Activated T-cell treated with anti-CD3 and anti-CD28 coated beads, Interleukin-2, amount 50 U/mL, for 1 hour (primary cell): Measurements from ENCODE around the gene INPP5B.
"Not testable (repeated sequence)": the region's sequence is repeated elsewhere in the genome, so short reads cannot be mapped to it uniquely, and the experiment has no call there.

Source experiments
- DNase-seq: peaks from one replicate; pipeline ENCODE4 v3.0.0-alpha.2; 2020

The INPP5B gene

DNA sequence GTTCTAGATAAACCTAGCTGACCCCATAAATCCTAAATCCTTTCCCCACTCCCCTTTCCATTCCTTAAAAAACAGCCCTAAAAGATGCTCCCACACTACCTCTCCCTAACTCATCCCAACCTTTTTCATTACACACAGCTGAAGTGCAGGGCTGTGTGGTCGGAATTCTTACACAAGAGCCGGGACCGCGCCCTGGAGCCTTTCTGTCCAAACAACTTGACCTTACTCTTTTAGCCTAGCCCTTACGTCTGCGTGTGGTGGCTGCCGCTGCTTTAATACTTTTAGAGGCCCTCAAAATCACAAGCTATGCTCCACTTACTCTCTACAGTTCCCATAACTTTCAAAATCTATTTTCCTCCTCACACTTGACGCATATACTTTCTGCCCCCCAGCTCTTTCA, 36.0 kb downstream of the INPP5B start:
- DNase-seq = not testable (repeated sequence)

- DNase-seq = not testable (repeated sequence)
Measured at GRCh38 chr1:37908531-37908930, 38.3 kb downstream of the INPP5B start.

- DNase-seq = not testable (repeated sequence)
Measured at GRCh38 chr1:37907416-37908125, 39.3 kb downstream of the INPP5B start.

DNA sequence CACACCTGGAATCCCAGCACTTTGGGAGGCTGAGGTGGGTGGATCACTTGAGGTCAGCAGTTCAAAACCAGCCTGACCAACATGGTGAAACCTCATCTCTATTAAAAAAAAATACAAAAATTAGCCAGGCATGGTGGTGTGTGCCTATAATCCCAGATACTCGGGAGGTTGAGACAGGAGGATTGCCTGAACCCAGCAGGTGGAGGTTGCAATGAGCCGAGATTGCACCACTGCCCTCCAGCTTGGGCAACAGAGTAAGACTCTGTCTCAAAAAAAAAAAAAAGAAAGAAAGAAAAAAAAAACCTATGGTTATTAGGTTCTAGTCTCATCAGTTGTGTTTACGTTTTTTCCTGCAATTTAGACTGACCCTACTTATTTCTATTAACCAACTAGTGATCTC, 40.3 kb downstream of the INPP5B start:
- not testable (repeated sequence) for DNase-seq

GRCh38 chr1:37905727-37906126, 41.1 kb downstream of the INPP5B start:
- no peak for DNase-seq

- not testable (repeated sequence) for DNase-seq
Measured at GRCh38 chr1:37903921-37904320, 42.9 kb downstream of the INPP5B start.

DNA sequence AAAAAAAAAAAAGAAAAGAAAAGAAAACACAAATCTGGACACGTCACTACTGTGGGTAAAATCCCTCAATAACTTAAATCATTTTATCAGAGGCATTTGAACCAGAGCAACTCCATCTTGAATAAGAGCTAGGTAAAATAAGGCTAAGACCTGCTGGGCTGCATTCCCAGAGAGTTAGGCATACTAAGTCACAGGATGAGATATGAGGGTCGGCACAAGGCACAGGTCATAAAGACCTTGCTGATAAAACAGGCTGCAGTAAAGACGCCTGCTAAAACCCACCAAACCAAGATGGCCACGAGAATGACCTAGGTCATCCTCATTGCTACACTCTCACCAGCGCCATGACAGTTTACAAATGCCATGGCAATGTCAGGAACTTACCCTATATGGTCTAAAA, 43.9 kb downstream of the INPP5B start:
- DNase-seq = no peak

DNA sequence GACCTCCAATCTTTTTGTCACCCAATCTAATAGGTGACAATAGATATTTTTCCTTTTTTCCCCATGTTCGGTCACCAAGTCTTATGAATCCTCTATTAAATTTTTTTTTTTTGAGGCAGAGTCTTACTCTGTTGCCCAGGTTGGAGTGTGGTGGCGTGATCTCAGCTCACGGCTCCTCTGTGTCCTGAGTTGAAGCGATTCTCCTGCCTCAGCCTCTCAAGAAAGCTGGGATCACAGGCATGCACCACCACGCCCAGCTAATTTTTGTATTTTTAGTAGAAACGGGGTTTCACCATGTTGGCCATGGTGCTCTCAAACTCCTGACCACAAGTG, 45.0 kb downstream of the INPP5B start:
- DNase-seq = no peak

DNA sequence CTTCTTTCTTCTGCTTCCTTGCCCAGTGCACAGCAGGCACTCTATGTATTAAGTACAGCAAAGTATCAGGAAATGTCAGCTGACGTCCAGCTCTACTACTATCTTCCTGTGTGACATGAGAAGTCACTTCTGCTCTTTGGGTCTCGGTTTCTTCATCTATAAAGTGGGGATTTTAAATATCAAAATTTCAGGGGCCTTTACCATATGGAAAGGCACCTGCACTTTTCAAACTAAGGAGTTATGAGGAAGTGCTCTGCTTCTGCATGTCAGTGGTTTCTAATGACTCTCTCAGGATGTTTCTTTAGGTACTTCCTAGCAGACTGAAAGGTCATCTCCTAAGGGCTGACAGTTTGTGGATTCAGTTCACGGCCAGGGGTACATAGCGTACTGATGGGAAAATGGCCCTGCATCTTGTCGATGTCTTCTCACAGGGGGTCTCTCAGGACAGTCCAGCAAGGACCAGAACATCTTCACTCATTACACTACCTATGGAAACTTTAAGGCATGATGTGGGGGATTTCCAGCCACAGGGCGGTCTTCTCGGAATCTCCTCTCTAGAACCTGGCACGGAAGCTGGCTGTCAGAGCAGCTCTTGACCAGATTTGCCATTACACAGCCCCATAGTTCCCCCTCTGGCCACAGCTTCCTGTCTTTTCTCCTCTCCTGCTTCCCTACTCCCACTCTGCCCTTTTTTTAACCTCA, 45.5 kb downstream of the INPP5B start:
- DNase-seq = no peak

- not testable (repeated sequence) for DNase-seq
Measured at GRCh38 chr1:37897563-37897962, 49.3 kb downstream of the INPP5B start.

- DNase-seq = no peak
Measured at GRCh38 chr1:37893673-37894072, 53.2 kb downstream of the INPP5B start.

DNA sequence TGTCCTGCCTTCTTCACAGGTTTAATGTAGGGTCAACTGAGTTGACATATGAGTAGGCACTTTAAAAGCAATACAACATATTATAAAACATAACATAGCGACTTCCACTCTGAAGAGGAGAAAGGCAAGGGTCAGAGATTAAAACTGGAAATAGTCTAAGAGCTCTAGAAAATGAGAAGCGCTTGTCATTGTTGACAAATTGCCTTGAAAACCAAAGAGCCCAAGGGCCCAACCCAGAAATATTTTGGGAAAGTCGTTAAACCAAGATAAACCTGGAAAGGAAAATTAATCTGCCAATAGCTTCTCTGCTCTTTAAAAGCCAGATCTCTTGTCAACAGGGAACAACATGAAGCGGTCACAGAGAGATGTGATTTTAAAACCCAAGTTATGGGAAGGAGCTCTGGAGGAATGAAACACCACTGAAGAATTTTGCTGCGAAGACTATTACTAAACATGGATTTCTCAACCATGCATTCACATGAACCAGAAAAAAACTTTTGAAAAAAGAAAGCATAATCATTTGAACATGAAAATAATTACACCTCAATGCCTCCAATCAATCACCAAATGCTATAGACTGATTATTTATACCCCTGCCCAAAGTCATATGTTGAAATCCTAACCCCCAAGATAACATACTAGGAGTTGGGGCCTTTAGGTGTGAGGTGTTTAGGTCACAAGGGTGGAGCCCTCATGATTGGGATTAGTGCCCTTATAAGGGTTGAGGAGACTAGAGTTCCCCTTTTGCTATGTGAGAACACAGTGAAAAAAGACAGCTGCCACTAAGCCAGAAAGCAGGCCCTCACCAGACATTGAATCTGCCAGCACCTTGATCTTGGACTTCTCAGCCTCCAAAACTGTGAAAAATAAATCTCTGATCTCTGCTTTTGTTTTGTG, 54.5 kb downstream of the INPP5B start:
- no peak for DNase-seq

DNA sequence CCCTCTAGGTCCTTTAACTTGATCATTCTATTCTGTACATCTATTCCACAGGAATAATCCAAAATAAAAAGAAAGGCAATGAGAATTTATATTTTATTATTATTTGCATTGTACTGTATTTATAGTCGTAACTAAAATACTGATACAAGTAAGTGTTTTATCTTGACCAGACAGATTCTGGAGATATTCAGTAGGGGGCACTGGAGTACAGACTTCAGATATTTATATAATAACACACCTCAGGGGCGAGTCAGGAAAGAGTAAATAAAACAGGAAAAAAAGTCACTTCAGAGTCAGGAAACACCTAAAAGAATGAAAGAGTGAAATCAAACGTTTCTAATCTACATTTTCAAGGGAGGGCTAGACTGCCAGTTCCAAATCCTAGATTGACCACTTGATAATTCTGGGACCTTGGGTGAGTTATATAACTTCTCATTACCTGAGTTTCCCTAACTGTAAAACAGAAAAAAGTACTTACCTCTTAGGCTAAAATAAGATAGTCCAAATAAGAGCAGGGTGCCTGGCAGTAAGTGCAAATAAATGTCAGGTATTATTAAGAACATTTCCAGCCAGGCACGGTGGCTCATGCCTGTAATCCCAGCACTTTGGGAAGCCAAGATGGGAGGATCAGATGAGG, 56.4 kb downstream of the INPP5B start:
- DNase-seq = no peak

- no peak for DNase-seq
Measured at GRCh38 chr1:37888022-37888700, 58.7 kb downstream of the INPP5B start.

DNA sequence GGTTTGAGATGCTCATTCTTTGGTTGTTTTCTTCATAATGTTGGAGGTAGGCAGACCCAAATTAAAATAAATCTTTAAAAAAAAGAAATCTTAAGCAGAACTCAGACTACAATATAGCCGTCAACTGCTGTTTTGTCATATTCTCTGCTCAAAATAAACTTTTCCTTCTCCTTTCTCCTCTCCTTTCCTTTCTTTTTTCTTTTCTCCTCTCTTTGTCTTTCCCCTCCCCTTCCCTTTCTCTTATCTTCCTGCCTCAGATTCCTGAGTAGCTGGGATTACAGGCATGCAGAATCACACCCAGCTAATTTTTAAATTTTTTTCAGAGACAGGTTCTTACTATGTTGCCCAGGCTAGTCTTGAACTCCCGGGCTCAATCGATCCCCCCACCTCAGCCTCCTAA, 62.7 kb downstream of the INPP5B start:
- no peak for DNase-seq

DNA sequence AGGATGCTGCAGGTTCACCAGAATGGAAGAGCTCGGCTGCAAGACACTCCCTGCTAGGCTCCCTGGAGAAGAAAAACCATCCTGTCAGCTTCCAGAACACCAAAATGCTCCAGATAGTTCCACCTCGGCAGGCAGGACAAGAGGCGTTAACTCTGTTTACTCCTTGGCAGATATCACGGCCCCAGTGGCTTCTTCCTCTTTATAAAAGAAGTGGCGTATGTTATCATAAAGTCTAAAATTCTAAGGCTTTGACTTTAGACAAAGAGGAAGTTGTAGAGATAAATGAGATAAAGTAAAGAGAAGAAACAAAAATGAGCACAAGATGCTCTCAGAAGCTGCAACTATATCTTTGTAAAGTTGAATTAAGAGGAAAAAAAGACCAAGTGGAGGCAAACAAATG, 63.2 kb downstream of the INPP5B start:
- no peak for DNase-seq

DNA sequence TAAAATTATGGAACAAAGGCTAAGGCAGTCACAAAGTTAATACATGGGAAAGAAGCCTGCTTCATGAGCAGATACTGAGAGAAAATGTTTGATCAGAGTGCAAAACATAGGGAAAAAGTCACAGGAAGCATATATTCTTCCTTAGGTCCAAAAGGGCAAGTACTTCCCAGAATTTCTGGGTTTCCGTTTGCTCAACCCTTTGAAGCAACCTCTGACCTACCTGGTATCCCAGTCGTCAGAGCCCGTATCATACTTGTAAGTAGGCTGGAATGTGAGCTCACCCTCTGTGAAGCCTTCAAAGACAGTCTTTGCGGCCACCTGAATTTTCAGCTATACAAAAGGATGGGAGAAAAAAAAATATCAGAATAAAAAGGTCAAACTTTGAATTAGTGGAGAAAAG, 67.0 kb downstream of the INPP5B start:
- no peak for DNase-seq

DNA sequence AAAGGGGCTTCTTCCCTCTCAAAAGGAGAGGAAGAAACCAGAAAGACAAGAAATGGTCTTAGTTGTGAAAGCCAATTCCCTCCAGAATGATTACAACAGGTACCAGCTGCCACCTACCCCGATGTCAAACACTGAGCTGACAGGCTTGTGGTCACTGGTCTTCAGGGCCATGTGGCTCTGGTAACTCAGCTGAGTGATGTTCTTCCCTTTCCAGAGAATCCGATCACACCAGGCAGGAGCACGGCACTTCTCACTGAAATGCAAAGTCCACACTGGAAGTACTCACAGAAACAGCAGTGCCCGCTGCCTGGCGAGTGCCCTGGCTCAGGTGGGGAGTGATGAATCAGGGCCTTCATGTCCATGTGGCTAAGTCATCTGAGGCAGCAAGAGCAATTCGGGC, 68.8 kb downstream of the INPP5B start:
- DNase-seq = no peak

DNA sequence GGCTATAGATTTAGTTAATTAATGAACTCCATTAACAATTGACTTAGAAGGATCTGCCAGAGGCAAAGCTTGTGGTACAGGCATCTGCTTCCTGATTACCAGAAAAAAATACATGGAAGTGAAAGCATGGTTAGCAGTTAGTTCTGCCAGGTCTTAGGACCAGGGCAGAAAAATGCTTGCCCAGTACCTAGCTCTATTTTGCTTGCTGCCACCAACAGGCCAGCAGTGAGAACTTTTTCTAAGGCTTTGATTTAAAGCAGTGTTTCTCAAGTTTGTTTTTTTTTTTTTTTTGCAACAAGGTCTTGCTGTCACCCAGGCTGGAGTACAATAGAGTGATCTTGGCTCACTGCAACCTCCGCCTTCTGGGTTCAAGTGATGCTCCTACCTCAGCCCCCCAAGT, 71.0 kb downstream of the INPP5B start:
- DNase-seq = no peak

DNA sequence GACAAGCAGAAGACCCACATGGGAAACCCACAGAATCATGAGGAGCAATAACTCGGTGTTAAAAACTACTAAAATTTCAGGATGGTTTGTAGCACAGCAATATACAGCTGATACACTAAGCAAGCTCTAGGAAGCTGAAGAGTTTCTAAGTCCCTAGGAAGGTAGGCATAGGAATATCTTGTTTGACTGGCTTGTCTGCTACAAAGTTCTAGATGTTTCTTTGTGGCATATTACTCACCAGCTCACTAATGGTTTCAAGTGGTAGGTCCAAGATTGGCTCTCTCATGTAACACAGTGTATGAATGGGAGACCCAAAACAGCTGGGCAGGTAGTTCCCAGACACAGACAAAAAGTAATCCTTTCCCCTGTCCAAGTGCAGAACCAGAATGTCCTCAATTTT, 74.2 kb downstream of the INPP5B start:
- no peak for DNase-seq

- DNase-seq = no peak
Measured at GRCh38 chr1:37868466-37868865, 78.4 kb downstream of the INPP5B start.

DNA sequence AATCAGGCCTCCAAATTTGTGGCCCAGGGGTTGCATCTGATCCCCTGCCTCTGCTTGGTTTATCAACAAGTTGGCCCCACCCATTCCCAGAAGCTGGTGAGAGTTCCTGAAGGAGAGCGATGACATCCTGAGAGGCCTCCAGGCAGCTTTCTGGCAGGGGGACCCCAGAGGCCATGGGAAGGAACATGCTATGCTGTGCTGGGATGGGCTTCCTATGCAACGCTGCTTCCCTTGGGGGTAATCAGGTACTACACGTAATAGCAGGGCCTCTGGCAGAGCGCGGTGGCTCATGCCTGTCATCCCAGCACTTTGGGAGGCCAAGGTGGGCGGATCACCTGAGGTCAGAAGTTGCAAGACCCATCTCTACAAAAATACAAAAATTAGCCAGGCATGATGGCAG, 79.1 kb downstream of the INPP5B start:
- no peak for DNase-seq

DNA sequence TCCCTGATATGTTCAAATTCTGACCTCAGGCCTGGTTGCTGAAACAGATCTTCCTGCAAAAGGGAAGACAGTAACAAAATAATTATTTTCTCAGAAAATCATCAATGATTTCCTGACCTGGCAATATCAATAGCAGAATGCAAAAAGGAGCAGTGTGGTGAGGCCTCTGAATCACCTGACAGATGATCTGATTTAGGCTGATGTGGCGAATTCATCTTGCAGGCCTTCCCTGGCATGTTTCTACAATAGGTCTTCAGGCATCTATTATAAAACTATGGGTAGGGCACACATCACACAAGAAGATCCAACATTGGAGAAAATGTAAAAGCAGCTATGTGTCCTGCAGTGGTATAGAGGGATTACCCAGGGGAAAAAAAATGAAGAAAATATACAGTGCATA, 80.4 kb downstream of the INPP5B start:
- no peak for DNase-seq
